Measurements from ENCODE around the gene GRK3.

GRCh38 chr22:25572708-25573171, 8.3 kb downstream of the GRK3 start:
- TF ChIP-seq CTCF (IDR thresholded peaks at IDR 0.05 in 2 of 3, conservative IDR thresholded peaks at IDR 0.05 in 1 of 3; ENCODE audit: control insufficient read depth in 2 of 3, extremely low read depth in 1 of 3, insufficient read depth in 1 of 3, low read depth in 3 of 3, low read length in 3 of 3) = no peak
- no peak for TF ChIP-seq EZH2 (IDR thresholded peaks at IDR 0.05; ENCODE audit: borderline replicate concordance, control insufficient read depth, low read depth, low read length)

Data from GM12878 (cell line).